K562 (cell line): ENCODE results near the gene PGP. TPM values are rescaled to one million over a fixed set of nuclear protein-coding genes. Genes with fewer than 3 reads are reported as not detected.
"Not testable (repeated sequence)": the region's sequence is repeated elsewhere in the genome, so short reads cannot be mapped to it uniquely, and the experiment has no call there.

Source experiments
- ATAC-seq: fragments of 200-7000 bp; cut with Tn5 transposase; 3 replicates; pipeline ENCODE4 v1.9.1; 2020; ENCODE audit warnings: moderate library complexity
- BruUV-seq: library from RNA; stranded (reverse); fragments of 400-500 nt; replicated peaks from 2 replicates; lab custom pipeline; 2021; lab: Mats Ljungman, UMichigan
- CTCF ChIA-PET: fragments of 300-600 bp; formaldehyde crosslinking; extraction: SDS; loops from one replicate; lab custom pipeline; 2021; ENCODE audit warnings: low intra/inter-chr PET ratio; lab: Yijun Ruan, JAX
- POLR2A ChIA-PET: fragments of 300-600, 350-650 bp; sonication (Branson Sonifier 250); formaldehyde crosslinking; extraction: SDS; loops from one replicate; lab custom pipeline; 2021; ENCODE audit warnings: antibody characterized with exemption, inconsistent platforms; lab: Yijun Ruan, JAX
- DNase-seq, 4 experiments: peaks; one replicate each; pipeline versions ENCODE4 v3.0.0 to v3.0.0-alpha.2; 2011 to 2018; ENCODE audit warnings: low spot score in 3 of 4, mixed read lengths in 3 of 4; ENCODE audit errors: extremely low read depth in 1 of 4
- FAIRE-seq: peaks from 2 replicates; lab custom pipeline; 2011; peaks lifted over from hg19 to GRCh38; lab: Jason Lieb, UNC
- H2AFZ ChIP-seq: 2 replicates; pipeline ENCODE4 v1.6.0; 2011; ENCODE audit warnings: low read depth, low read length, control low read depth, inconsistent platforms
- H3K27ac ChIP-seq: fragments of 200-600 bp; 3 replicates; pipeline ENCODE4 v1.8.0; 2011; ENCODE audit warnings: low read depth, mild to moderate bottlenecking, control low read depth, inconsistent platforms, low read length, moderate library complexity, mixed read lengths; ENCODE audit errors: extremely low read depth
- H3K27me3 ChIP-seq, 2 experiments: fragments of 300-600 bp in 1 of 2; 2 replicates in 1 of 2; 3 replicates in 1 of 2; pipeline versions ENCODE4 v1.6.0 to v1.8.0; 2011; ENCODE audit warnings: inconsistent platforms in 2 of 2, low read length in 2 of 2, mild to moderate bottlenecking in 1 of 2, mixed read lengths in 1 of 2, moderate library complexity in 1 of 2; ENCODE audit not compliant: control insufficient read depth in 2 of 2, insufficient read depth in 2 of 2
- H3K36me3 ChIP-seq: fragments of 300-600 bp; 3 replicates; pipeline ENCODE4 v1.8.0; 2011; ENCODE audit warnings: mild to moderate bottlenecking, low read length, inconsistent platforms; ENCODE audit not compliant: control insufficient read depth, insufficient read depth
- H3K4me1 ChIP-seq, 2 experiments: fragments of 200-600 bp in 1 of 2; replicated peaks in 1 of 2; 2 replicates in 1 of 2; 3 replicates in 1 of 2; pipeline versions ENCODE4 v1.5.1 to v1.8.0; 2011; ENCODE audit warnings: inconsistent platforms in 2 of 2, low read length in 2 of 2, mild to moderate bottlenecking in 1 of 2, mixed read lengths in 1 of 2, moderate library complexity in 1 of 2; ENCODE audit not compliant: control insufficient read depth in 2 of 2, insufficient read depth in 2 of 2
- H3K4me2 ChIP-seq: 2 replicates; pipeline ENCODE4 v1.6.1; 2011; ENCODE audit warnings: low read length, control low read depth, inconsistent platforms, mixed read lengths; ENCODE audit not compliant: insufficient read depth
- H3K4me3 ChIP-seq: fragments of 200-600 bp; sonication (generic), shearing (Covaris generic); 2 replicates; pipeline ENCODE4 v1.5.1; 2016; ENCODE audit warnings: control low read depth, inconsistent platforms
- H3K79me2 ChIP-seq: fragments of 200-600 bp; 3 replicates; pipeline ENCODE4 v1.8.0; 2011; ENCODE audit warnings: low read length, inconsistent platforms; ENCODE audit not compliant: control insufficient read depth, insufficient read depth
- H3K9ac ChIP-seq, 2 experiments: 2 replicates each; pipeline versions ENCODE4 v1.6.0 to v1.6.1; 2011; ENCODE audit warnings: low read depth in 2 of 2, low read length in 2 of 2, control low read depth in 1 of 2, inconsistent platforms in 1 of 2, mild to moderate bottlenecking in 1 of 2, mixed read lengths in 1 of 2; ENCODE audit not compliant: insufficient read depth in 1 of 2
- H3K9me1 ChIP-seq: one replicate; pipeline ENCODE4 v1.6.0; 2011; ENCODE audit warnings: inconsistent platforms, mild to moderate bottlenecking, low read length, moderate library complexity; ENCODE audit not compliant: control insufficient read depth, insufficient read depth
- H3K9me3 ChIP-seq: replicated peaks from 2 replicates; pipeline ENCODE4 v1.5.1; 2011; ENCODE audit warnings: low read depth, low read length, inconsistent platforms; ENCODE audit not compliant: control insufficient read depth, insufficient read depth
- H4K20me1 ChIP-seq: replicated peaks from 2 replicates; pipeline ENCODE4 v1.6.1; 2011; ENCODE audit warnings: low read length, inconsistent platforms, mixed read lengths; ENCODE audit not compliant: control insufficient read depth, insufficient read depth
- BACH1 ChIP-seq: fragments of 200-800 bp; sonication (Bioruptor generic); IDR thresholded peaks from 2 replicates; pipeline ENCODE4 v1.6.1; 2016; ENCODE audit warnings: missing genetic modification characterization, missing compliant biosample characterization
- HNRNPL ChIP-seq: fragments of 200-400 bp; formaldehyde crosslinking; IDR thresholded peaks from 2 replicates; pipeline ENCODE4 v1.6.1; 2017; ENCODE audit warnings: low read depth, mild to moderate bottlenecking, low read length
- POLR2A ChIP-seq: fragments of 450-650 bp; conservative IDR thresholded peaks from 2 replicates; pipeline ENCODE4 v1.6.1; 2016
- POLR2AphosphoS2 ChIP-seq: IDR thresholded peaks from 2 replicates; pipeline ENCODE4 v1.6.1; 2012; ENCODE audit warnings: low read length, improper control_type of control experiment
- POLR2AphosphoS5 ChIP-seq: IDR thresholded peaks from 2 replicates; pipeline ENCODE4 v1.6.1; 2011; ENCODE audit warnings: mild to moderate bottlenecking, low read depth, low read length, moderate library complexity; ENCODE audit not compliant: control insufficient read depth, insufficient read depth
- POLR2B ChIP-seq: fragments of 450-650 bp; IDR thresholded peaks from 2 replicates; pipeline ENCODE4 v1.6.1; 2018; ENCODE audit warnings: low read depth; ENCODE audit not compliant: partially characterized antibody
- RBFOX2 ChIP-seq: fragments of 200-400 bp; formaldehyde crosslinking; IDR thresholded peaks from 2 replicates; pipeline ENCODE4 v1.6.1; 2017; ENCODE audit warnings: low read depth, mild to moderate bottlenecking, low read length, moderate library complexity
- STAG1 ChIP-seq: sonication (generic); formaldehyde crosslinking; IDR thresholded peaks from 2 replicates; pipeline ENCODE4 v1.5.0; 2020; ENCODE audit warnings: missing genetic modification reagents, borderline replicate concordance
- SUPT5H ChIP-seq: fragments of 450-650 bp; IDR thresholded peaks from 2 replicates; pipeline ENCODE4 v1.6.1; 2016
- ZNF766 ChIP-seq: fragments of 200-800 bp; sonication (Bioruptor generic); conservative IDR thresholded peaks from 2 replicates; pipeline ENCODE4 v1.6.1; 2016; ENCODE audit warnings: missing genetic modification characterization, missing compliant biosample characterization
- WGBS: fragments of 100-300 bp; shearing (Covaris generic); methylation state at CpG from one replicate; pipeline ENCODE4 v1.1.6; 2016; ENCODE audit warnings: low coverage, mixed read lengths; ENCODE audit not compliant: insufficient coverage; ENCODE audit errors: missing lambda C conversion rate; 5-methylcytosine and 5-hydroxymethylcytosine counted together
- in situ Hi-C: fragments of 300-500 bp; cut with MboI; formaldehyde crosslinking; loops from 4 replicates; pipeline ENCODE4 v1.15.0; 2018; ENCODE audit warnings: inconsistent platforms, mixed read lengths
- intact Hi-C: fragments of 100-400 bp; cut with micrococcal nuclease; formaldehyde crosslinking; loops from 2 replicates; pipeline ENCODE4 v1.14.2; 2022
- polyA plus RNA-seq, 8 experiments: library from polyadenylated mRNA; depleted of rRNA in 4 of 8; stranded (reverse) in 5 of 8; unstranded in 3 of 8; fragments of >200 nt; fragmentation: Nextera tagmentation in 2 of 8; fragmentation: Illumina TruSeq in 1 of 8; extraction: Ambion mirVana in 2 of 8; extraction: Trizol in 1 of 8; gene quantifications; 2 replicates each; pipeline versions ENCODE4 v1.2.1 to v1.2.3, GENCODE V29; 2011 to 2014; ENCODE audit warnings: inconsistent platforms in 1 of 8, missing spikeins in 1 of 8
- total RNA-seq, 7 experiments: library from RNA; depleted of rRNA in 6 of 7; stranded (reverse); fragments of >200 nt in 6 of 7; fragmentation: Illumina TruSeq in 2 of 7; extraction: Trizol in 2 of 7; gene quantifications; 2 replicates each; pipeline versions ENCODE4 v1.2.1 to v1.2.3, GENCODE V29; 2011 to 2021; ENCODE audit warnings: low replicate concordance in 1 of 7
- TF ChIP-seq, protein P1 (sequence below): fragments of 250-450 bp; sonication (Bioruptor Pico); IDR thresholded peaks from 2 replicates; pipeline ENCODE4 v1.8.0; 2022; ENCODE audit warnings: moderate library complexity, mild to moderate bottlenecking, inconsistent platforms

PGP gene
- total and polyA plus RNA-seq, 9 of the 15 experiments (the other 6 are each of a cell fraction or from before 2014, with no cell fraction given), result 1.1 to 57.6 (median 19.6) TPM

GRCh38 chr16:2240331-2240730 lies 25.7 kb upstream of the PGP start:
- H3K4me2 ChIP-seq, intact Hi-C loops, H3K27ac ChIP-seq, FAIRE-seq, H3K4me3 ChIP-seq, ATAC-seq, CTCF ChIA-PET, DNase-seq, H3K9ac ChIP-seq, H3K27me3 ChIP-seq, H4K20me1 ChIP-seq, in situ Hi-C loops, H3K9me1 ChIP-seq, H2AFZ ChIP-seq, H3K9me3 ChIP-seq, H3K79me2 ChIP-seq: not testable (repeated sequence)
- POLR2A ChIA-PET, result interaction anchor here (1.7 to 6.6 kb wide), 3 partner anchors 8 to 18 kb away, joined by 5 to 39 read pairs (median 19); partner anchors contain the start of gene ECI1
- BruUV-seq, result TSS peak; percentile 15
- peaks cover 0 to 59% of the 10 kb centered on the region in 2 experiments; a peak in 2 of 5 replicates for H3K4me1 ChIP-seq
- 47% methylated on average over 9 of the region's 9 CpGs for WGBS
- peaks cover 57% of the 10 kb centered on the region; the same call in 2 of the 3 replicates for H3K36me3 ChIP-seq
- peak; percentile 12 for TF ChIP-seq POLR2B
- TF ChIP-seq SUPT5H, result peak; percentile 46
- peak; percentile 59 for TF ChIP-seq POLR2A

GRCh38 chr16:2238838-2239675 lies 24.4 kb upstream of the PGP start:
- Histone ChIP-seq H3K9me3 (no peaks in the 10 kb centered on the region), H3K9me1 (no peaks in the 10 kb centered on the region), H3K36me3 (peaks cover 57% of the 10 kb centered on the region; the same call in 2 of the 3 replicates), H3K9ac (peak overlapping the region in 1 of 2 experiments; percentile 52; a peak in 2 of 4 replicates), H3K79me2 (no peaks in the 10 kb centered on the region), H3K4me1 (peaks cover 0 to 53% of the 10 kb centered on the region in 2 experiments; a peak in 2 of 5 replicates), H3K4me2 (no peak overlapping the region), H3K27ac (no peak overlapping the region), H3K4me3 (no peak overlapping the region), H4K20me1 (no peaks in the 10 kb centered on the region), H2AFZ (no peak overlapping the region), H3K27me3 (no peaks in the 10 kb centered on the region)
- ATAC-seq, result peak; percentile 36
- no peak for DNase-seq
- FAIRE-seq, result no peak
- 85% methylated on average over 10 of the region's 15 CpGs for WGBS
- BruUV-seq, result no TSS peak
- intact Hi-C loops, result no loop called here
- CTCF ChIA-PET, result no interaction called here
- in situ Hi-C loops, result no loop called here
- POLR2A ChIA-PET, result interaction anchor here (0.7 to 6.6 kb wide), 7 partner anchors 9 to 54 kb away, joined by 3 to 39 read pairs (median 3); partner anchors contain the start of gene ECI1
- peak; percentile 19; the same call in 1 of the 2 replicates for TF ChIP-seq RBFOX2
- TF ChIP-seq POLR2AphosphoS2, result peak; percentile 60; the same call in 1 of the 2 replicates
- no peak for TF ChIP-seq BACH1 (tag)
- peak; percentile 8; the same call in 1 of the 2 replicates for TF ChIP-seq POLR2A
- TF ChIP-seq ZNF766 (CRISPR knock-in tag), result no peak
- TF ChIP-seq HNRNPL, result no peak
- TF ChIP-seq POLR2AphosphoS5, result peak; percentile 4; the same call in 1 of the 2 replicates
- no peak for TF ChIP-seq STAG1 (CRISPR knock-in tag)
- TF ChIP-seq, protein P1, sequence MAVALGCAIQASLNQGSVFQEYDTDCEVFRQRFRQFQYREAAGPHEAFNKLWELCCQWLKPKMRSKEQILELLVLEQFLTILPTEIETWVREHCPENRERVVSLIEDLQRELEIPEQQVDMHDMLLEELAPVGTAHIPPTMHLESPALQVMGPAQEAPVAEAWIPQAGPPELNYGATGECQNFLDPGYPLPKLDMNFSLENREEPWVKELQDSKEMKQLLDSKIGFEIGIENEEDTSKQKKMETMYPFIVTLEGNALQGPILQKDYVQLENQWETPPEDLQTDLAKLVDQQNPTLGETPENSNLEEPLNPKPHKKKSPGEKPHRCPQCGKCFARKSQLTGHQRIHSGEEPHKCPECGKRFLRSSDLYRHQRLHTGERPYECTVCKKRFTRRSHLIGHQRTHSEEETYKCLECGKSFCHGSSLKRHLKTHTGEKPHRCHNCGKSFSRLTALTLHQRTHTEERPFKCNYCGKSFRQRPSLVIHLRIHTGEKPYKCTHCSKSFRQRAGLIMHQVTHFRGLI (CRISPR knock-in tag), result no peak
